Stimulated activated CD4-positive, alpha-beta T cell treated with anti-CD3 and anti-CD28 coated beads, Interleukin-4, amount 100 ng/mL, for 1 hour (primary cell): Measurements from ENCODE around the gene SMCP.

Experiments used
- DNase-seq: peaks from one replicate; pipeline ENCODE4 v3.0.0-alpha.2; 2020

The SMCP gene, protein sequence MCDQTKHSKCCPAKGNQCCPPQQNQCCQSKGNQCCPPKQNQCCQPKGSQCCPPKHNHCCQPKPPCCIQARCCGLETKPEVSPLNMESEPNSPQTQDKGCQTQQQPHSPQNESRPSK

DNA sequence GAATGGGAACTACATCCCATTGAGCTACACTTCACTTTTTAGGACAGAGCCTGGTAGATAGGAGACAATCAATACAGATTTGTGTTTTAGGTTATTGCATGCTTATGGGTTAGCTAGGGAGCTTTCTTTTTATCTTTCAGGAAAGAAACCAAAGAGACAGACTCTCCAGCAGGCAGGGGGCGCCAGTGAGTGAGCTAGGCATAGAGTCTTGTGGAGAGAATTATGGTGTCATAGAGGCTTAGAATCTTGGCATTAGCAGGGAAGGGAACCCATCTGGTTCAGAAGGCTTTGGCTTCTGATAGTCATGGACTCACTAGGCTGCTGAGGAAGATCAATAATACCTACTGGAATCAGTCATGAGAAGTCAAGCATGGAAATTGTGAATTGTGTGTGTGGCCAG is at the start of gene SMCP:
SMCP (plus strand) TSS at position 281 of the 400 bp plus-strand sequence. CDS start 6,101 bp downstream, outside the sequence.
- peak; percentile 14 for DNase-seq

DNA sequence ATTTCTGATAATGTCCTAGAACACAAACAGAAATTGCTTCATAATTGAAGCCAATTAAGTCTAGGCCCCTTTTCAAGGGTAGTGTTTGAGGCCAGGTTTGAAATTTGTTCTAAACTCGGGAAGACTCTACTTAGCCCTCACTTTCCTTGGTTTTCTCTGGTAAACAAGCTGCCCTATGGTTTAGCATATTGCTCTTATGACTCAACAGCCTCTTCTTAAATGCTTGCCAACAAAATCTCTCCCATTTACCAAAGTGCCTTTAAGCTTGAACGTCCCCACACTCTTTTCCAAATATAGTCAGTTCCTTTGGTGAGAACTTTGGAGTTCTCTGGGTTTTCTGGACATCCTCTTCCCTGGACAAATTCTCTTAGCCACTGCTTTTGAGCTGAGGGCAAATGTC is 41.3 kb upstream of the SMCP start:
- DNase-seq = no peak

DNA sequence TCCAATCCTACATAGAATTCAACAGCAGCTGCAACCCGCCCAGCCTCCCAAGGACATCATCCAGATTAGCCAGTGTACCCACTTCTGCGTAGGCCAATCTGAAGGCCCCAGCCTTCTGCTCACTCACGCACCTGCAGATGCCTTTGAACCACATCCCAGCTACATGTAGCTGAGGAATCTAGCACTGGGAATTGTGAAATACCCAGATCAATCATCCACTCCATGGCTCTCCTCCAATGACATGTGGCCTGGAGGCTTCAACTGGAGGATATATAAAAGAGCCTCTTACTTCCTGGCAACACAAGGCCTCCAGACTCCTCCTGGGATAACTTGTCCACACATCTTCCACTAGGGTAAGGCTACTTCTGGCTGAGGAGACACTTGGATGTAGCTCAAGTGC is 35.6 kb upstream of the SMCP start, which contains the start of gene LCE6A:
LCE6A (plus strand) TSS at position 301 of the 400 bp plus-strand sequence. CDS start 665 bp downstream, outside the sequence.
- no peak for DNase-seq

DNA sequence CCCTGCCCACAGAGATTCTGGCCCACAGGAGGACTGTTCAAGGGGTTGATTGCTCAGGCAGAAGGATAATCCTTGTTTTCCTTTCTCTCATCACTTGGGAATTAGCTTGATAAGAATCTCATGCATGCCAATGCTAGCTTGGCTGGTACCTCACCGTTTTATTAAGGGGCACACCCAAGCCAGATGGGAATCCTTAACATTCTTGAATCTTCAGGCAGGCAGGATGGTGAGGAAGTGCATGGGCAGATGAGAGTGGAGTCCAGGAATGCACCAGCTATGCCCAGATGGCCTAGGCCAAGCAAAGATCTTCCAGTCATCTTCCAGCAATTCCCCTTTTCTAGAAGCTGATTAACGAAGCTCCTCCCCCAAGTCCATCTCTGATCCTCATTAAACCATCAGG is 22.5 kb upstream of the SMCP start:
- no peak for DNase-seq

DNA sequence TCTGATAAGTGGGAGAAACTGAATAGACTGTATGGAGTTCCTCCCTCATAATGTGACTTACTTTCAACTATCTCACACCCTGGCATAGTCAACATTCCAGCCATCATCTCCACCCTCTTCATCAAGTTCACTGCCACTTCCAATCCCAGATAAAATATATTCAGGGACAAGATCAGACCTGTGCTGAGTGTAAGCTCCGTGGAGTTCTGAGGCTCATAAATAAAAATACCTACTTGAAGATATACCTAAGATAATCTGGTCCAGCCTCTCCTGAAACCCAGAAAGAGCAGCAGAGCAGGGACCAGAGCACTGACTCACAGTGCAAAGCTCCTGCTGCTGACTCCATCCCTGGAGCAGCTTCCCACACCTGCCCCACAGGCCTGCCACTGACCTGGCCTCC is 20.1 kb upstream of the SMCP start:
- no peak for DNase-seq

DNA sequence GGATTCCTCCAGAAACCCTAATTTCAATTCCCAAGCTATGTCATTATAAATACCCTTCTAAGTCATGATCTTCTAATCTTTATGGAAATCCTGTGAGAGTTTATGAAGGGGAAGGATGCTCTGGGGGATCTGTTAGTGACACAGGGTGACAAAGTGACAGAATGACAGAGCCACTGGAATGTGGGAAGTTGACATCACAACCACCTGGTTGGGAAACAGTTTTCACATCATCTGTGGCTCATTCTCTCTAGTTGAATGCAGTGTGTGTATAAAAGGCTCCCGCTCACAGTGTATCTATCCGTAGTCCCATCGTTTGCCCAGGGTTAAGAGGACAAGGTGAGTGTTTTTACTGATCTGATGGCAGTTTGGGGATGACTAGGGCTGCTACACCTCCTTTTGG is 18.4 kb upstream of the SMCP start, which contains the start of gene LCE7A:
LCE7A (plus strand) TSS at position 301 of the 400 bp plus-strand sequence. CDS start 702 bp downstream, outside the sequence.
- no peak for DNase-seq

DNA sequence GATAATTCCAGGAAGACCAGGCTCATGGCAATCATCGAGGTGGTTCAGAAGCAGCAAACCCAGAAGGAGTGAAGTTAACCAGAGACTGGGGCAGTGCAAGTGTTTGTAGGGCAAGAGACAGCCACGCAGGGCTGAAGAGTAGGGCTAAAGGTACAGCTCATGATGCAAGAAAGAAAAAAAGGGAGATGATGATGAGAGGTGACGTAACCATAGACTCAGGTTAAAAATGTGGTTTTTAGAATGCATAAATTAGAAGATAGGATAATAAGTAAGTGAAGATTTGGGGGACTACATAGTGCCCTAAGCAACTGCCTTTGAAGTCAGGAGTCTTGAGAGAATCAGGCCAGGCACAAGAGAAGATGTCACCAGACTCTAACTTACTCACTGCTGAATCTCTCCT is 18.0 kb upstream of the SMCP start:
- DNase-seq = no peak

DNA sequence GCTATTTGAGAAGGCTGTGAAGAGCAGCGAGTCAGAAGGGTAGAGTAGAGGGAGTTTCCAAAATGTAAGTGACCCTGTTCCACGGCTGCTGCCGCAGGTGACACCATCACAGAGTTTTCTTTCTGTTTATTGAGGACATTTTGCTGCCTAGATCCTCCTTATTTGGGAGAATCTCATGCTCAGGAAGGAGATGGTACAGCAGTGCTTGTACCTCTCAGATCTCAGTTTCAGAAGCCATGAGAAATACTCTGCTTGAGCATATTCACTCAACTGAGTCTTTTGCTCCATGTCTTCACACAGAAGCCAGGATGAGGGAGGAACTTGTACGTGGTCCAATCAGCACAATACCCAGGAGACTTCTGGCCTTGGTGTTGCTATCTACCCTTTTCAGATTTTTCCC is 16.7 kb upstream of the SMCP start:
- no peak for DNase-seq

DNA sequence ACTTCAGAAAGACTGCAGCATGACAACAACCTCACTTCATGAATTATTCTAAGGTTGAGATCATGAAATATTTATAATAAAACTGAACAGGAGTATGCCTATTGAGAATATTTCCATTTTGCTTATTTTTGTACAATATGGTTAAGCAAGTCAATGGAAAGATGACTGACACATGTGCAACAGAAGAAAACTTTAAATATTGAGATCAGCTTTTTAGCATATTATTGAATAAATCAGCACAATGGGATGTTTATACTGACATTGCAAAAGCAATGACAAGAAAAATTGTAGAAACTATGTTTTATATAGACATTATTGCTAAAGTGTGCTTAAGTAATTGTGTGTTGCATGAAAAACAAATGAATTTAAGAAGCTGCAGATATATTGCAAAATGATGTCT is 13.7 kb upstream of the SMCP start:
- DNase-seq = no peak

DNA sequence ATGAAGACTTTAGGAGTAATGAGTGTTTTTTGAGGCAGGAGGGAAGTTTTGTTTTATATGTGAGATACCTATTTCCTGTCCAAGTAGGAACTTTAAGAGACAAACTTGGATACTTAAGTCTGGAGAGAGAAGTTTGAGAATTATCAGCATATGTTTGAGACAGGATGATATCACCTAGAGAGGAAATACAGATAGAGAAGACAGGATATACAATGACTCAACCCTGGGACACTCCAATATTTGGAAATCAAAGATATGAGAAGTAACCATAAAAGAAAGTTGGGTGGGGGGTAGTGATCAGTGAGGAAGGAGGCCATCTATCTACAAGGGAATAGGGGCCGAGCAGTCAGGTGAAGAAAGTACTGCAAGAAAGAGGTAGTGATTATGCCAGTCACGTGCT is 11.8 kb upstream of the SMCP start:
- no peak for DNase-seq

DNA sequence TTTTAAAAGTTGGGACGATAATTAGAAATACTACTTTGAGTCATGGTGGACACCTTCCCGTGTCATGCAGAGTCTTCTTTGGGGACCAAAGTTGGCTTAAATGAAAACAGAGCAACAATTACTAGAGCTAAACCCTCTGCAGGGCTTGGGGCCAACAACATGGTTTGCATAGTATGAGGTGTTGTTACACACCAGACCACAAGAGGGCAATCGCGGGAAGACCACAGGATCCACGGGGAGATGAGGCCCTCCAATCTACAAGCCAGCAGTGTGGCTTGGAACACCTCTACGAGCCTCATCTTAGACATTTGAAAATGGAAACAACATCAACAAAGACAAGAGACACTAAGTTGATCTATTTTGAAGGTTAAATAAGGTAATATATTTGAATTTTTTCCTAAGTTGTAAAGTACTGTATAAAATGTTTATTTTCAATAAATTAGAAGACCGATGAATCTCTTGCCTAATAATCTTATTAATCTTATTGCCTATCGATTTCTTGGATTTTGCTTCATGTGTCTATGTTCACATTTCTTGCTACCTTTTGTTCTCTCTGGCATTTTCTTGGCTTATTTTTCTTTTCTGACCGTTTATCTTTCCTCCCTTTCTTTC is 8.2 kb upstream of the SMCP start:
- DNase-seq = peak; percentile 41

DNA sequence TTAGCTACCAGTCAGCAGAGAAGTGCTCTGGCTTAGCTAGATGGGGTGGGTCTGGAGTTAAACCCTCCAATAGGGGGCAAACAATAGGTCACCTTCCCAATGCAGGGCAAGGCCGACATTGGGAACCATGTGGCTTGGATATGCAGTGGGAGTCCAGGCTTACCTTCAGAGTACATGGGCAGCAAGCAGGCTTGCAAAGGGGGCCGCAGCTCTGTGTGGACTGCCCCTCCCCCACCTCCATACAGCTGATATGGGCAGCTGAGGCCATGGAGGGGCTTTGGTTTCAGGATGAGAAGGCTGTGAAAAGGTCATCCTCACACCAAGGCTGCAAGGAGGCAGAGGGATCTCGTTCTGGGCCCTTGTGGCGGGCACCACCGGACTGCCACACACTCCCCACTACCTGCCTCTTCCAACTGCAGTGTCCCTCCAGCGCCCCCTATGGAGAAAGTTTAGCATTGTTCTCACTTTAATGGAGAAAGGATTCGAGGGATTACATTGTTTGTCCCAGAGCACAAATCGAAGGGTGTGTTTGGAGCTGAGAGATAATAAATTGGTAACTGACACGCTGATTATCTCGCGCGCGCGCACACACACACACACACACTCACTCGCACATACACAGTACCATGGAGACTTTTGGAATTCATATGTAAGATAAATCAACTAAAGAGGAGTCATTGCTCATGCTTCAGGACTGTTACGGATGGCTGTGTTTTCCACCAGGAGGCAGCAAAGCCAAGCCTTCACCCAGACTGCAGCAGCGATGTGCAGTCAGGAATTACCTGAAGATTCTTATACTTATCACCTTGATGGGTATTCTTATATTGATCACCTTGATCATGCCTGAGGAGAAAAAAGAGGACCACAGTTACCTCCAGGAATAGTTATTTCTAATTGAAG is 7.0 kb upstream of the SMCP start:
- DNase-seq = no peak

DNA sequence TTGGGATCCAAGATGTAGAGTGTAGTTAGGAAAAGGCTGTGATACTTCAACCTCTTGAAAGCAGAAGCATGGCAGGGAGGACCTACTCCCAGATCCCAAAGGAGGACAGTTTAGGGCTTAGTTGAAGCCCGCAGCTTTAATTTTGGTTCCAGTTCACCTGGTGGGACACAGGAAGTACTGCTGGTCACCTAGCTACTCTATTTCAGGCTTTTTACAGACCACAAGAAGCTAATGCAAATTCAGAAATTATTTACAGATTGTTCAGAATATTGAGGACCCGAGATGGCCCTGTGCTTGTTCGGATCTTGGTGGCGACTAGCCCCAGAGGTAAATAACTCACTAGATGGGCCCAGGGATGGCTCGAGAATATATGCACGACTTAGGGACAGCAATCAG is 6.4 kb upstream of the SMCP start:
- DNase-seq = no peak

DNA sequence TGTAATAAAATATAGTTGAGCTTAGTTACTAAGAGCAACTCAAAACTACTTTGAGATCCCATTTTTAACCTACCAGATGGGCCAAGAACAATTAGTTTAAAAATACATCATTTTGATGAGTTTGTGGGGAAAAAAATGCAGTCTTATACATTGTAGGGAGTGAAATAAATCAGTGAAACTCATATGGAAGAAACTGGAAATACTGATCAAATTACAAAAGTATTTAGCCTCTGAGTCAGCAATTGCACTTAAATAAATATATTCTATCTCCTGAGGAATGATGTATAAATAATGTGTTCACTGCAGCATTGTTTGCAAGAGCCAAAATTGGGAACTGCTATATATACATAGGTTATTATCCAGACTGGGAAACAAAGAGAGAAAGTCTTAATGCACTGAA is 4.6 kb upstream of the SMCP start:
- no peak for DNase-seq

DNA sequence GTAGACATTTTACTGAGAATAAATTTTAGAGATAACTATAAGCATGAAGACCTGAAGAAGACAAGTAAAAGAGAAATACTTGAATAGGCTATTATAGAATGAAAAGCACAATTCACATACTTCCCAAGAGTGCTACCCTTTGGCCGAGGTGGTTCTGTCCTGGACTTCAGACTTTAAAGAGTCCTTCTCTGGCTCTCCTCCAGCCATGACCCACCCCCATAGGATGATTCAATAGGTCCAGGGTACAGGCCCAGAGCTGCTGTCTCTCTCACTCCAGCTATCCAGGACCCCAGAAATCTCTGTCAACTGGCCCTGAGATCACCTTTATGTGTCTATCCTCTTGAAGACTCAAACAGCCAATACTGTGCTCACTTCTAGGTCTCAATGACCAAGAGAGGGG is 1.3 kb upstream of the SMCP start:
- DNase-seq = no peak

DNA sequence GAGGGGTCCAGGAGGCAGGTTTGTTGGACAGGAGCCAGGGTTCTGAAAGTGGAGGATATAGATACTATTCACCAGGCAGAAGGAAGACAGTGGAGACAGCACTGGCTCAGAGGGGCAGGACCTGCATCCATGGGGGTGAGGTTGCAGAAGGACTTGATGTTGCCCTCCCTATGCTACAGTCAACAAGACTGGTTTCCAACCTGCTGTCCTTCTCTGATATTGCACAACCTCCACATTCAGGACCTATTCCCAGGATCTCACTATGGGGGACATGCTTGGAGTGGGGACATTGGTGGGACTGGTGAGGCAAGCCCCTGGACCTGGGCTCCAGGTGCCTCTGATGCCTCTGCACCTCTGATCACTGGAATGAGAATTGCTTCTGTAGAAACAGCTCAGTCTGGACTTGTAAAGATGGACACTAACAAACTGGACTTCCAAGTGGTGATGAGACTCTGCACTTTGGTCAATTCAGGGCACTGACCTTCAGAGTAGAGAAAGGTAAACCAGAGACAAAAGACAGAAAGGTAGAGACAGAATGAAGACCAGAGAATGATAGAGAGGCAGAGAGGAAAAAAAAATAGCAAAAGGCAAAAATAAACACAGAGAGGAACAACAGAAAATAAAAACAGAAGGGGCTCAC is 1.6 kb downstream of the SMCP start:
- DNase-seq = no peak

DNA sequence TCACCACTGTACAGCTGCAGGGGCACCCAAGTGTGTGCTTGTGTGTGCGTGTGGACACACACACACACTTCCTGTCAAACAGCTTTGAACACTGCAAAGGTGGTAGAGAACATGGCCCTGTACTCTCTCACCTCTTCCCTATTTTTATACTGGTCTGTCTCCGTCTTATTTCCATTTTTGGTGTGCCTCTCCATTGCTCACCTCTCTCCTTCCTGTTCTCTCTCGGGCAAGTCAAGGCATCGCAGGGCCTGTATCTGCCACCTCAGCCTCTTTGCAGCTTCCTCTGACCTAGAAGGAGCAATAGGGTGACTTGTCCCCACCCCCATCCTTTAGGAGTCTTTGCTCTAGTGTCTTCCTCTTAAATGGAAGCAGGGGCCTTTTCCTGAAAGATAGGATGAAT is 2.2 kb downstream of the SMCP start:
- no peak for DNase-seq

DNA sequence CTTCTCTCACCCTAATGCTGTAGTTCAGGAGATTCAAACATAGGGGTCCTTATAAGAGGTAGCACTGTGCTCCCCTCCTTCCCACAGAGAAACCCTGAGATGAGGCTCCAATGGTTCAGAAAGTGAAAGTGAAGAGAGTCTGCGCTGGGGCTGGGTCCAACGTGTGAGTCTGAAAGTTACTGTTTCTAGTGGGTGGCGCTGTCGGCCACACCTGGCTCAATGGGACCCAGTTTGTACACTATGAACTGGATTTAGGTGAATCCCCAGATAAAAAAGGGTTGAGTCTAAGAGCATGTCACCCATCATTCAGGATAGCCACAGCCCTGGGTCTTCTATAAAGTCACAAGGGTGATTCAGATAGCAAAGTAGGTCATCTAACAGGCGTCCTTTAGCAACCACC is 2.8 kb downstream of the SMCP start:
- DNase-seq = no peak

DNA sequence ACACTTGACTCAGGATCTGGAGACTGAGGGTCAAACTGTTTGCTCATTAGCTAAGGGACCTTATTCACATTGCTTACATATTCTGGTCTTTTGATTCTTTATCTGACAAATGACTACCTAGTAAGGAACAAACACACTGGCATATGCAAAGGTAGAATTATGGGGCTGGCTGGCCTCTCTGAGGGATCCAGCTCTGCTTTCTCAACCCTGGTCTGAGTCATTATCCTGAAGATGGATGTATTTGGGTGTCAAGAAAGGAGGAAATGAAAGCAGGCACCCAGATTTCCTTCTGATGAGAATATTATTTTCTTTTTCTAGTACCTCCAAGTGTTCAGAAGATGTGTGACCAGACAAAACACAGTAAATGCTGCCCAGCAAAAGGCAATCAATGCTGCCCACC is 6.0 kb downstream of the SMCP start:
- no peak for DNase-seq

DNA sequence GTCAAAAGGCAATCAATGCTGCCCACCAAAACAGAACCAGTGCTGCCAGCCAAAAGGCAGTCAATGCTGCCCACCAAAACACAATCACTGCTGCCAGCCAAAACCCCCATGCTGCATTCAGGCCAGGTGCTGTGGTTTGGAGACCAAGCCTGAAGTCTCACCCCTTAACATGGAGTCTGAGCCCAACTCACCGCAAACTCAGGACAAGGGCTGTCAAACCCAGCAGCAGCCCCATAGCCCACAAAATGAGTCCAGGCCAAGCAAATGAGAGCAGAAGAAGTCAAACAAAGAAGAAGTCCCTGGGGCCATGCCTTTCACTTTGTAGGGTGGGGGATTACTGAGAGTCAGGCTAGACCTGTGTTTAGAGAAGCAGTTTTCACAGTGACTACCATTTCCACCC is 6.4 kb downstream of the SMCP start:
- DNase-seq = no peak

DNA sequence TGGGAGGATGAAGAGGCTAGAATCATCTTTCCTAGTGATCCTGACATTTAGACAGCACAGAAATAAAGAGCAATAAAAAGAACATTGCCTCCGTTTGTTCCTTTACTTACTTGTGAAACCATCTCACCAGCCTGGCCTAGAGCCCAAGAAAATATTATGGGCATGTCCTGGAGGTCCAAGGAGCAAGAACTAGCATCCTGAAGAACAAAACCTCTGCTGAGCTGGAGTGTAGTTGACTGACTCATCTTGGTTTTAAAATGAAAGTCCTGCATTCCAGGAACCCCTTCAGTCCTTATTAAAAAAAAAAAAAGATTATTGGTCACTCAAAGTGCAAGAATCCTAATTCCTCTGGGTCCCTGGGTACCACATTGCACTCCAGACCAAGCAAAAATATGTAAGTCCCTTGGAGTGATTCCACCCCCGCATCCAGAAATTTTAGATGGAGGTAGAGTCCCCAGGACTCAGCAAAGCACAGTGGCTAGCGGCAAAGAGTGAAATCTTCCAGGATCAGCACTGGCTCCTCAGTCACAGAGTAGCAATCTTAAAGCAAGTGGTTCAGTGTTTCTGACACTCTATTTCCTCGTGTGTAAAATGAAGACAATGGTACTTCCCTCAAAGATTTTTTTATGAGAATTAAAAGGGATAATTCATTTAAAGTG is 7.0 kb downstream of the SMCP start:
- no peak for DNase-seq

DNA sequence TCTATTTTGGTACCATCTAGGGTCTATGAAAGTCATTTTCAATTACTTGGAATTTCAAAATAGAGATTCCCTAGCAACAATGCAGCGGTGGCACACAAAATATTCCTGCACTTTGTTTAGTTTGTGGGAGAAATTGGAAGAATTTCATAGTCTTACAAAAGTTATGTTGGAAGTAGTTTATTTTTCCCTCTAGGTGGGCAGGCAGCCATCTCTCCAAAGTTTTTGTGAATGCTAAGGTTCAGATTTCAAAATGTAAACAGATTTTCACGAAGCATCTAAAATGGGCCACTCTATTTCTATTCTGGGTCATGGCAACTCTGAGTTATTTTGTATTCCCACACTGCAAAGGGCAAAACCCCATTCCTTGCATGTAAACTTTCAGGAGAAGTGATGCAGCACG is 8.0 kb downstream of the SMCP start:
- no peak for DNase-seq
